CD4-positive, alpha-beta T cell (primary cell): ENCODE results near the gene RNF150. TPM values are rescaled to one million over a fixed set of nuclear protein-coding genes. Genes with fewer than 3 reads are reported as not detected.

Experiments
- ATAC-seq: fragments of 200-7000 bp; cut with Tn5 transposase; one replicate; pipeline ENCODE4 v1.10.0; 2022; ENCODE audit warnings: mild to moderate bottlenecking; ENCODE audit not compliant: poor library complexity
- CTCF ChIA-PET: fragments of 350-600 bp; sonication (Branson Sonifier 250); formaldehyde crosslinking; loops from one replicate; lab custom pipeline; 2021; ENCODE audit warnings: antibody characterized with exemption, inconsistent platforms; lab: Charles Lee
- POLR2A ChIA-PET: fragments of 350-600 bp; sonication (Branson Sonifier 250); formaldehyde crosslinking; loops from one replicate; lab custom pipeline; 2021; ENCODE audit warnings: antibody characterized with exemption, inconsistent platforms; lab: Charles Lee
- DNase-seq, 14 experiments: peaks; one replicate each; pipeline ENCODE4 v3.0.0-alpha.2; 2013 to 2020; ENCODE audit warnings: mixed read lengths in 2 of 14
- H3K27ac ChIP-seq, 2 donors: one replicate each; pipeline versions ENCODE4 v1.5.1 to v1.7.0; 2013; ENCODE audit warnings: low read length in 2 of 2, low read depth in 1 of 2, mild to moderate bottlenecking in 1 of 2
- H3K27me3 ChIP-seq, 2 experiments: 1 replicate in 1 of 2; 2 replicates in 1 of 2; pipeline versions ENCODE4 v1.6.1 to v1.7.0; 2013; ENCODE audit warnings: low read length in 2 of 2, control low read depth in 1 of 2, mild to moderate bottlenecking in 1 of 2, moderate library complexity in 1 of 2; ENCODE audit not compliant: insufficient read depth in 2 of 2, control insufficient read depth in 1 of 2
- H3K36me3 ChIP-seq: one replicate; pipeline ENCODE4 v1.6.1; 2013; ENCODE audit warnings: low read length, control low read depth; ENCODE audit not compliant: insufficient read depth
- H3K4me1 ChIP-seq: one replicate; pipeline ENCODE4 v1.6.1; 2013; ENCODE audit warnings: low read length, control low read depth; ENCODE audit not compliant: insufficient read depth
- H3K4me3 ChIP-seq: one replicate; pipeline ENCODE4 v1.5.1; 2013; ENCODE audit warnings: mild to moderate bottlenecking, low read length, moderate library complexity
- H3K9me3 ChIP-seq, 2 experiments: 1 replicate in 1 of 2; 2 replicates in 1 of 2; pipeline versions ENCODE4 v1.6.1 to v1.7.0; 2013; ENCODE audit warnings: low read length in 2 of 2, mild to moderate bottlenecking in 2 of 2, control low read depth in 1 of 2, moderate library complexity in 1 of 2; ENCODE audit not compliant: control insufficient read depth in 1 of 2, insufficient read depth in 1 of 2
- H3K27ac Mint-ChIP-seq: one replicate; pipeline ENCODE4 v1.8.0; 2020; ENCODE audit warnings: mixed read lengths
- H3K27me3 Mint-ChIP-seq: one replicate; pipeline ENCODE4 v1.8.0; 2021; ENCODE audit warnings: mixed read lengths
- H3K36me3 Mint-ChIP-seq: one replicate; pipeline ENCODE4 v1.8.0; 2021; ENCODE audit warnings: low read depth, mixed read lengths
- H3K4me1 Mint-ChIP-seq: one replicate; pipeline ENCODE4 v1.8.0; 2021; ENCODE audit warnings: low read depth, mixed read lengths
- H3K4me3 Mint-ChIP-seq: one replicate; pipeline ENCODE4 v1.8.0; 2020; ENCODE audit warnings: mild to moderate bottlenecking, mixed read lengths
- H3K9me3 Mint-ChIP-seq: one replicate; pipeline ENCODE4 v1.8.0; 2020; ENCODE audit warnings: mixed read lengths
- intact Hi-C, 2 experiments: fragments of 100-400 bp; cut with DNase I in 1 of 2; cut with micrococcal nuclease in 1 of 2; formaldehyde crosslinking; loops; one replicate each; pipeline versions ENCODE4 v1.15.1 to v1.9.0; 2023 to 2025; cut with DNase I, micrococcal nuclease
- total RNA-seq, 174 experiments: library from RNA in 2 of 174; stranded (reverse) in 2 of 174; gene quantifications; one replicate each; pipeline ENCODE4 v1.2.3 and lab custom pipeline; 2021 to 2026
- TF ChIP-seq, protein P1 (sequence below): fragments of 200-600 bp; IDR thresholded peaks from one replicate; pipeline ENCODE4 v1.8.0; 2022; ENCODE audit warnings: antibody characterized with exemption, mild to moderate bottlenecking

Gene RNF150
- total RNA-seq, 2 experiments from 2014 or later: not detected

DNA sequence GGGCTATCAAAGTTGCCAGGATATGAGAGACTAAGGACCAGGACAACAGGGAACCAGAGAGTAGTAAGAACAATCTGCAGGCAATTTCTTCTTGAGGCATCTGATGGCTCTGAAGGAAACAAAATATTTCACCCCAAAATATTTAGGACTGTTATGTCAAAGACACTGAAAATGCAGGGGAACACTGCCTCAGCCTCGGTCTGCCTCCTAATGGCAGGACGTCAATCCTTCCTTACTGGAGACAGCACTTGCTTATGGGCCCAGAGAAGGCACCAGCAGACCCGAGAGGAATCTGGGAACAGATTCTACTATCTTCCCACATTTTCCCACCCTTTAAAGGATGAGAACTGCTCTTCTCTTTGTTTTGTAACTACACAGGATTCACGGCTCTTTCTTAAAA lies 23.3 kb downstream of the RNF150 start:
- H3K9me3 Mint-ChIP-seq: peaks cover 7% of the 10 kb centered on the region
- Histone ChIP-seq H3K27ac (no peak overlapping the region), H3K4me1 (no peaks in the 10 kb centered on the region), H3K36me3 (no peaks in the 10 kb centered on the region), H3K27me3 (no peaks in the 10 kb centered on the region), H3K9me3 (no peaks in the 10 kb centered on the region), H3K4me3 (no peak overlapping the region)
- CTCF ChIA-PET: no interaction called here
- POLR2A ChIA-PET: no interaction called here
- H3K4me3 Mint-ChIP-seq: no peak overlapping the region
- no peaks in the 10 kb centered on the region for H3K36me3 Mint-ChIP-seq
- no peak overlapping the region for H3K27ac Mint-ChIP-seq
- DNase-seq: no peak
- no peak for ATAC-seq
- H3K27me3 Mint-ChIP-seq: no peaks in the 10 kb centered on the region
- TF ChIP-seq, protein P1, sequence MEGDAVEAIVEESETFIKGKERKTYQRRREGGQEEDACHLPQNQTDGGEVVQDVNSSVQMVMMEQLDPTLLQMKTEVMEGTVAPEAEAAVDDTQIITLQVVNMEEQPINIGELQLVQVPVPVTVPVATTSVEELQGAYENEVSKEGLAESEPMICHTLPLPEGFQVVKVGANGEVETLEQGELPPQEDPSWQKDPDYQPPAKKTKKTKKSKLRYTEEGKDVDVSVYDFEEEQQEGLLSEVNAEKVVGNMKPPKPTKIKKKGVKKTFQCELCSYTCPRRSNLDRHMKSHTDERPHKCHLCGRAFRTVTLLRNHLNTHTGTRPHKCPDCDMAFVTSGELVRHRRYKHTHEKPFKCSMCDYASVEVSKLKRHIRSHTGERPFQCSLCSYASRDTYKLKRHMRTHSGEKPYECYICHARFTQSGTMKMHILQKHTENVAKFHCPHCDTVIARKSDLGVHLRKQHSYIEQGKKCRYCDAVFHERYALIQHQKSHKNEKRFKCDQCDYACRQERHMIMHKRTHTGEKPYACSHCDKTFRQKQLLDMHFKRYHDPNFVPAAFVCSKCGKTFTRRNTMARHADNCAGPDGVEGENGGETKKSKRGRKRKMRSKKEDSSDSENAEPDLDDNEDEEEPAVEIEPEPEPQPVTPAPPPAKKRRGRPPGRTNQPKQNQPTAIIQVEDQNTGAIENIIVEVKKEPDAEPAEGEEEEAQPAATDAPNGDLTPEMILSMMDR: no peak
- no peaks in the 10 kb centered on the region for H3K4me1 Mint-ChIP-seq
- intact Hi-C loops: no loop called here

DNA sequence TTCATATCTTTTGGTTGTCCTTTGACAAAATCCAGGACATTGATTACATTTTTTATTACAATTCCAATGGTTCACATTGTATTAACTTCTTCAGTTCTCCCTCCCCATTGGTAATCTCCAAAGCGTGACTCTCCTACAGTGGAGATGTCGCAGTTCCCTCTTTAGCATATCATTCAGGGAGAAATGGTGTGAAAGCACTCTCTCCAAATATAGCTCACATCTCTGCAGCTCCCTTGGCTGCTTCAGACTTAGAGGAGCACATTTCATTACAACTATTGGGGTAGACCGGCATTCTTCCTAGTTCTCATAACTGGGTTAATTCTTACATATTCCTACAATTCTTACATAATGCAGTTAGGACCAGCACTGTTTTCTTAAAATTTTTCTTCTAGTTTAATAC lies 25.3 kb downstream of the RNF150 start:
- intact Hi-C loops: no loop called here
- Histone ChIP-seq H3K4me3 (no peak overlapping the region), H3K9me3 (no peaks in the 10 kb centered on the region), H3K27me3 (no peaks in the 10 kb centered on the region), H3K36me3 (no peaks in the 10 kb centered on the region), H3K27ac (no peak overlapping the region), H3K4me1 (no peaks in the 10 kb centered on the region)
- DNase-seq (no peak), ATAC-seq (no peak)
- Mint-ChIP-seq H3K4me1 (no peaks in the 10 kb centered on the region), H3K27me3 (no peaks in the 10 kb centered on the region), H3K9me3 (no peaks in the 10 kb centered on the region), H3K4me3 (no peak overlapping the region), H3K27ac (no peak overlapping the region), H3K36me3 (no peaks in the 10 kb centered on the region)
- POLR2A ChIA-PET: no interaction called here
- CTCF ChIA-PET: no interaction called here
- TF ChIP-seq, protein P1: no peak

DNA sequence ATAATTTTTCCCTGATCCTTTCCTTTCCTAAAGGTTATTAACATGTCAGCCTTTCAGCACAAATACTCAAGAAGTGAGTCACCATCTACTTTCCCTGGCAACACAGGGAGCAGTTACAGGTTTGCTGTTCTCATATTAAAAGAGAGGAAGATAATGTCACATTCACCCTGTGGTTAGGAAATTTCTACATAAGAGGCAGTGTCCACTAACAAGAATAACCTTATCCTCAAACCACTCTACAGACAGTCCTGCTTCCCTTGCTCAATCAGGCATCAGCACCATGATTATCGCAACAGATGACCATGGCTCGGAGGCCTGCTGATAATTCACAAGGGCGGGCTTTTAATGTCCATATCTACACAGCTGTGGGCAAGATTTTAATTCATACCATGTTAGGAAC lies 30.9 kb downstream of the RNF150 start:
- Histone ChIP-seq H3K27me3 (no peaks in the 10 kb centered on the region), H3K4me1 (no peaks in the 10 kb centered on the region), H3K4me3 (no peak overlapping the region), H3K9me3 (no peaks in the 10 kb centered on the region), H3K36me3 (no peaks in the 10 kb centered on the region), H3K27ac (no peak overlapping the region)
- Mint-ChIP-seq H3K27me3 (no peaks in the 10 kb centered on the region), H3K36me3 (no peaks in the 10 kb centered on the region), H3K4me1 (no peaks in the 10 kb centered on the region), H3K9me3 (no peaks in the 10 kb centered on the region), H3K27ac (no peak overlapping the region), H3K4me3 (no peak overlapping the region)
- TF ChIP-seq, protein P1: no peak
- intact Hi-C loops: no loop called here
- no peak for DNase-seq
- ChIA-PET CTCF (no interaction called here), POLR2A (no interaction called here)
- no peak for ATAC-seq
